Stimulated activated CD4-positive, alpha-beta T cell treated with anti-CD3 and anti-CD28 coated beads, Interleukin-2, amount 100 ng/mL, for 24 hours (primary cell): ENCODE results near the gene SYDE2.
"Not testable (repeated sequence)": the region's sequence is repeated elsewhere in the genome, so short reads cannot be mapped to it uniquely, and the experiment has no call there.

ENCODE experiments used
- DNase-seq, 2 donors: peaks; one replicate each; pipeline ENCODE4 v3.0.0-alpha.2; 2020

SYDE2 gene

GRCh38 chr1:85158910-85159309 is 41.9 kb downstream of the SYDE2 start:
- DNase-seq = no peak

- no peak for DNase-seq
These were observed 43.4 kb downstream of the SYDE2 start for GRCh38 chr1:85157436-85157835.

DNA sequence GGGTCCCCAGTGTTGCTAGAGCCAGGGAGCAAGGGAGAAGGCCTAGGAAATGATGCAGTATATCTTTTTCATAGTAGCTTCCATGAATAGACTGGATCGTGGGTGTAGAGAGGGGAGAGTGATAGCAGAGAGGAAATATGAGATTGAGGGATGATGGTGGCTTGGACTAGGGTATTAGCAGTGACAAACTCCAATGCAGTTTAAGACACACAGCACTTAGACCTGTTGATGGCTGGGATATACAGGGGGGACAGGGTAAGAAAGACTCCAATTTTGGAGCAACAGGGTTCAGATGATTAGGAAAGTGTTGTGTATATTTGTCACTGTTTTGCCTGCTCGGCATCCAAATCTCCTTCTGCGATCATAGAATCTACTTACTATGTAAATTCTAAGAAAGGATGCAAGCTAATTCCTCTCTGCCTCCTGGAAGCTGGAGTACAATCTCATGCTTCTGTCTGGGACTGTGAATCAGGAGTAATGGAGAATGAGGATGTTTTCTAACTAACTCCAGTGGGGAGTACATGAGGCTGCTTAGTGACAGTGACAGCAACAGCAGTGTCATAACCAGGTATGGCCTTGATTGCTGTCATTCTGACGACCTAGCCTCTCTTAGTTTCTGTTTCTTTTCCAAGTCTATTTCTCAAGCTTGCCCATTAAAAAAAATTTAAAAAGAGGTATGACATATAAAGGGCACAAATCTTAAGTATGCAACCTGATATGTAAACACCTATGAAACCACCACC is 47.5 kb downstream of the SYDE2 start:
- DNase-seq = no peak

GRCh38 chr1:85151446-85151845 is 49.4 kb downstream of the SYDE2 start:
- no peak for DNase-seq

GRCh38 chr1:85149805-85150204 is 51.0 kb downstream of the SYDE2 start:
- no peak for DNase-seq

- DNase-seq = no peak
These were observed 52.1 kb downstream of the SYDE2 start for GRCh38 chr1:85148524-85149250.

DNA sequence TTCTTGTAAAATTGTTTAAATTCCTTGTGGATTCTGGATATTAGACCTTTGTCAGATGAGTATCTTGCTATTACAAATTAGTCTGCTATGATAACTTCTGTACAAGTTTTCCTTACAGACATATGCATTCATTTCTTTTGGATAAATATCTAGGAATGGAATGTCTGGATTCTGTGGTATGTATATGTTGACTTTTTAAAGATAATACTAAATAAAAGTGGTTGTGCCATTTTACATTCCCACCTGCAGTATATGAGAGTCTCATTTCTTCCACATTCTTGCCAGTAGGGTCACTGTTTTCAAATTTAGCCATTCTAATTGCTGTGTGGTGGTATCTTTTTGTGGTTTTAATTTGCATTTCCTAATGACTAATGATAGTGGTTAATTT is 53.9 kb downstream of the SYDE2 start:
- DNase-seq = no peak

- DNase-seq = not testable (repeated sequence)
These were observed 54.4 kb downstream of the SYDE2 start for GRCh38 chr1:85146298-85146971.

- no peak for DNase-seq
These were observed 56.5 kb downstream of the SYDE2 start for GRCh38 chr1:85144351-85144750.

DNA sequence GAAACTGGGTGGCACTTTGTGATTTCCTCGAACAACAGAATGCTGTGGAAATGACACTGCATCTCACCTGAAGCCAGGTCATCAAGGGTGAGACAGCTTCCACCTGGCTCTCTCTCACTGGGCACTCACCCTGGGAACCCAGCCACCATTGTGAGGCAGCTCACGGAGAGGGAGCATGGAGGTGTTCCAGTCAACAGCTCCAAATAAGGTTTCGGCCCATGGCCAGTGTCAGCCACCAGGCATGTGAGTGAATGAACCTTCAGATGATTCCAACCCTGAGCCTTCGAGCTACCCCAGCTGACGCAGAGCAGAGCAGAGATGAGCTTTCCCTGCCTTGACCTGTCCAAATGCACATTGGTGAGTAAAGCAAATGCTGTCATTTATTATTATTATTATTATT is 58.1 kb downstream of the SYDE2 start:
- DNase-seq = no peak

DNA sequence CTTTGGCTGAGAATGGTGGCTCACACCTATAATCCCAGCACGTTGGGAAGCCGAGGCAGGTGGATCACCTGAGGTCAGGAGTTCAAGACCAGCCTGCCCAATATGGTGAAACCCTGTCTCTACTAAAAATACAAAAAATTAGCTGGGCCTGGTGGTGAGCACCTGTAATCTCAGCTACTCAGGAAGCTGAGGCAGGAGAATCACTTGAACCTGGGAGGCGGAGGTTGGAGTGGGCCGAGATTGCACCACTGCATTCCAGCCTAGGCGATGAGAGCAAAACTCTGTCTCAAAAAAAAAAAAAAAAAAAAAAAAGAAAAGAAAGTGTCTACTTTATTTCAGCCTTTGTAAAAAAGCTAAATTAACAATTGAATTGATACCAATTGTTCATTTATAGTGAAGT is 62.4 kb downstream of the SYDE2 start:
- DNase-seq = not testable (repeated sequence)

DNA sequence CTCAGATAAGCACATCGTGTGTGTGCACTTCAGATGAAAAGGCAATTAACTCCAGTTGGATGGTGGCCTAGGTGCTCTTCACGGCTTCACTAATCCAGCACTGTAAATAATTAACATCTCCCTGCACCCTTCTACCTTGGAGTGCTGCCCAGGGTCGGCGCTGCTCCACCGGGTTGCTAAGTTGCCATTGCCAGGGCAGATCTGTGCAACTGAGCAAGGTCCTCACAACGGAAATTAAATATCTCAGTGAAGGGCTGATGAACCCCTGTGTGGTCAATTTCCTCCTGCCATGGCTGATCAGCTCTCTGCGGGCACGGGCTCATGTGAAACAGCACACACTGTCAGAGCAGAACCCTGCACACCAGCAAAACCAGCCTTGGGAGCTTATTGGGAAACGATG is 63.2 kb downstream of the SYDE2 start:
- DNase-seq = no peak

GRCh38 chr1:85135392-85135798 is 65.4 kb downstream of the SYDE2 start:
- no peak for DNase-seq

DNA sequence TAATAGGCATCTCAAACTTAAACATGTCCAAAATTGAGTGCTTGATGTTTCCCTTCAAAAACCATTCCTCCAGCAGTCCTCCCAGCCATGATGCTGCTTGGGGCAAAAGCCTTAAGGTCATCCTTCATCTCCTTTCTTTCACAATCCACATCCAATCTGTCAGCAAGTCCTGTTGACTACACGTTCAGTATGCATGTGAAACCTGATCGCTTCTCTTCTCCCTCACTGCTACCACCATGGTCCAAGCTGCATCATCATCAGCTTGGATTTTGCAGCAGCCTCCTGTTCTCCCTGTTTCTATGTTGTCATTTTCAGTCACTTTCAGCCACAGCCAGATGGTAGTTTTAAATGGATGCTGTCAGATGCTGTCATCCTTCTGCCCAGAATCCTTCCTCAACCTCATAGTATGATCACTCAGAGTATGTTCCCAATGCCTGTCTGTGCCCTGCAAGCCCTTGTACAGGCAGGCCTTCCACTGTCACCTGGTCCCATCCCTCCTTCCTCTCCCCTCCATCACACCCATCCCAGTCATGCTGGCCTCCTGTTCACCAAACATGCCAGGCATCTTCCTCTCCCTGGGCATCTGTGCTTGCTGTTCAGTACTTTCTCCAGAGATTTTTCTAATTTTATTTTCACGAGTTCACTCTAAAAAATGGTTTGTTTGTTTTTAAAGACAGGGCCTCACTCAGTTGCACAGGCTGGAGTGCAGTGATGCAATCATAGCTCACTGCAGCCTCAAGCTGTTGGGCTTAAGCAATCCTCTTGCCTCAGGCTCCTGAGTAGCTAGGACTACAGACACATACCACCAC is 66.0 kb downstream of the SYDE2 start:
- DNase-seq = no peak

- DNase-seq = no peak
These were observed 67.2 kb downstream of the SYDE2 start for GRCh38 chr1:85133565-85134159.

DNA sequence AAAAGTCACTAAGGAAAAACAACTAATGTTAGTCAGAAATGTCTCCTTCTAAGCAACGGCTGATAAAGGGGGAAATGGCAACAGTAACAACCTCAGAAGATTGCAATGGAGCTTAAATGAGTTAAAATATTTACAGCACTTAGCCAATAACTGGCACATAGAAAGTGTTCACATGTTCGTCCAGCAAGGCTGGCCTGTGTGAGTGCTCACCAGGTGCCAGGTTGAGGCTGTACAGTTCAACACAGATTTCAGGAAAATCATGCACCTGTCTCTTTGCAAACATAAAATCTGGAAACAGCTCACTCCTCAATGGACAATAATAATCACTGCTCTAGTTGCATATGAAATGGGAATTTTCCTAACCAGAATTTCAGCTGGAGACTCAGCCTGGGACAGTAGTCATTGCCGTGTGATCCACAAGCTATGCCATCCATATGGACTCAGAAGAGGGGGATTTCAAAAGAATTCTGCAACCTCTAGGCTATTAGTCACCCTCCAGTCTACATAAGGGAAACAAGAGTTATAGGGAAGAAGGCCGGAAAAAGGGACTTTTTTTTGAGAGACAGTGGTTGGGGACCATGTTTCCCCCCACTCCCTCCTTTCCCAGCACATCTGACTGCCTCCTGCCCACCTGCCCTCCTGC is 68.6 kb downstream of the SYDE2 start:
- DNase-seq = no peak

- no peak for DNase-seq
These were observed 72.5 kb downstream of the SYDE2 start for GRCh38 chr1:85128316-85128715.

GRCh38 chr1:85125891-85126290 is 74.9 kb downstream of the SYDE2 start:
- no peak for DNase-seq

- DNase-seq = no peak
These were observed 76.7 kb downstream of the SYDE2 start for GRCh38 chr1:85124091-85124490.

DNA sequence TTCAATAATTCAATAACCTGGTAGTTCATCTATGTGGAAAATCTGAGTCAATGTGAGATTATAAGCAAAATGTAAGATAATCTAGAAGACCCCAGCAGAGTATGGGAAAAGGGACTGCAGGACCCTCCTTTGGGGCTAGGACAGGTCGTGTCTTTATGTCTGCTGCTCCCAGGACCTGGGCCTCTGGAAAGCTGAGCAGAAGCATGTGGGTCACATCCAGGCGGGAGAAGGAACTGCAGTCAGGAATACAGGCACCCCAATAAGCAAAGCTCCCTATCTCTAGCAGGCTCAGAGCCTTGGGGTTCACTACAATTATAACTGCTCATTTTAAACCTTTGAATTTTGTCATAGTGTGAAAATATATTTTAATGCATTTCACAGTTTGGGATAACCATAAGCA is 78.6 kb downstream of the SYDE2 start:
- no peak for DNase-seq

GRCh38 chr1:85121744-85122143 is 79.1 kb downstream of the SYDE2 start:
- DNase-seq = no peak

DNA sequence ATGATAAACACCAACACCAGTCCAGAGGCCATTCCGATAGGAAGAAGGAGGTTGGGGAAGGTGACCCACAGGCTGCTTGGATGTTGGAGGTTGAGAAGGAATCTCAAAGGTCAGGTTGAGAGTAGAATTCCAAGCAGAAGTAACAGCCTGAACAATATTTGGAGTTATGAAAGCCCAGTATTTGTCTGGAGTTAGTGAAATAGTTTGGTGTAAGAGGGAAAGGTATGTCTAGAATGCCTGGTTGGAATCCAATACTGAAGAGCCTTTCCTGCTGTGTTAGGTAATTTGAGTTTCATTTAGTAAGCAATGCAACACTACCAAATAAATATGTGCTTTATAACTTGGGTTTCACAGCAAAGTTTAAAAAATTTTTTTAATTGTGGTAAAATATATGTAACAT is 82.1 kb downstream of the SYDE2 start:
- DNase-seq = no peak
